Left lobe of liver (tissue), 2 donors: Measurements from ENCODE around the gene WFDC10B. TPM values are rescaled to one million over a fixed set of nuclear protein-coding genes. Genes with fewer than 3 reads are reported as not detected.
"Not testable (repeated sequence)": the region's sequence is repeated elsewhere in the genome, so short reads cannot be mapped to it uniquely, and the experiment has no call there.

Experiments
- ATAC-seq: fragments of 200-7000 bp; cut with Tn5 transposase; one replicate; pipeline ENCODE4 v1.9.1; 2020; ENCODE audit warnings: mild to moderate bottlenecking, moderate library complexity
- DNase-seq: peaks from one replicate; pipeline ENCODE4 v3.0.0-alpha.2; 2020; ENCODE audit warnings: low spot score
- total RNA-seq: library from RNA; stranded (reverse); gene quantifications from one replicate; pipeline ENCODE4 v1.2.1, GENCODE V29; 2021
- donor health status: DM: no; HTN: no; CAD: no; lungs with moderate emphysema.
- donor health status: DM: no; HTN: yes; CAD: no.

The WFDC10B gene
- total RNA-seq, 1 donor from 2014 or later: not detected

DNA sequence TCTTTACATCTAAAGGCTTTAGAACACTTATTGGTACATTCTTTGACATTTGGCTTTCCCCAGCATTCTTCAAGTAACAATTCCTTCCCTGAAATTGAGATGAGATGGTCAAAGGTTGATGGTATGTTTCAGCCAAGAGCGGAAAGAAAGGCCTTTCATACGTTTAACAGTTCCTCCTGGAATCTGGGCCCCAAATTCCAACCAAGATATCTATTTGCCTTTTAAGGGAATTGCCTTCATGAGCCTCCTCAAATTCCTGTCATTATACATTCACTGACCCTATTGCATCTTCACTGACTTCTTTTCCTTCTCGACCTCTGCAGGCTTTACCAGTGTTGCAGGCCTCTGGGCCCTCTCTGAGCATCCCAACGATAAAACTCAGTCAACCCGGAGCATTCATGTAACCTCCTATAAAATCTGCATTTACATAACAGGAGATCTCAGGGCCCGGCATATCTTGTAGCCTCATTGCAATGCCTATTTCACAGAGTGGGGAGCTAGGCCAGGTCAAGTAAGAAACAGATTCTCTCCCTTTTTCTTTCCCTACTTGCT, 55.4 kb downstream of the WFDC10B start:
- DNase-seq (no peak), ATAC-seq (no peak)

DNA sequence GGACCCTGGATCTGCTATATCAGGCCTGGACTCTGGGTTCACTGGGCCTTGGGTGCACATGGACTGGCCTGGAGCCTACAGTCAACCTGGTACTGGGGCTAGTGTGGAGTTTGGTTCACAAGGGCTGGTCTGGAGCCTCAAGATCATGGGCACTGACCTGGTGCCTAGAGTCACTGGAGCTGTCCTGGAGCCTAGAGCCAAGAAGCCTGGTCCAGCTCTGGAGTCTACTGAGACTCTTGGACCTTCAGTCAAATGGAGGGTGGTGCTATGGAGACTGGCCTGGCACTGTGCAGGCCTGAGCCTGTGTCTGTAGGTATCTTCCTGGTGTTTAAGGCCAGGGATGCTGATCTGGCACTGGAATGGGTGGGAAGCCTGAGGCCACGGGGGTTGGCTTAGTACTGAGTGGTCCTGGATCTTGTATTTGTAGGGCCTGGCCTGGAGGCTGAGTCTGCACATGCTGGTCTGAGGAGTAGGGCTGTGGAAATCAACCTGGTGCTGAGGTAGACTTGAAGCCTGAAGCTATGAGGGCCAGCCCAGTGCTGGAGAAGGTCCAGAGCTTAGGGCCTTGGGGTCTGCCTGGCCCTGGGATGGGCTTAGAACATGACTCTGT, 57.3 kb downstream of the WFDC10B start:
- DNase-seq (no peak), ATAC-seq (no peak)

DNA sequence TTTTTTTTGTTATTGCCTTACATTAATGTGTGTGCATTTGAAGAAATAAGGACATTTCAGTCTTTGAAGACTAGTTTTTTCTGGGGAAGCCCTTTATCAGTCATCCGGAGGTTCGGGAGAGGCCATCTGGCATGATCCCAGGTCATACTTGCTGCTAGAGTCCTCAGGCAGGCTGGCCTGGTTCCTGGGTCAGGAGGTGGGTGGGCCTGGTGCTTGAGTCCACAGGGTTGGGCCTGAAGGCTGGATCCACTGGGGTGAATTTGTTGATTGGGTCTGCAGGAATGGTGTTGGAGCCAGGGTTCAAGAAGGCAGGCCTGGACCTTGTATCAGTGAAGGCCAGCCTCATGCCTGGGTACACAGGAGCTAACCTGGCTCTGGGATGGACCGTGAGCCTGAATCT, 57.9 kb downstream of the WFDC10B start:
- DNase-seq: no peak
- ATAC-seq: no peak

DNA sequence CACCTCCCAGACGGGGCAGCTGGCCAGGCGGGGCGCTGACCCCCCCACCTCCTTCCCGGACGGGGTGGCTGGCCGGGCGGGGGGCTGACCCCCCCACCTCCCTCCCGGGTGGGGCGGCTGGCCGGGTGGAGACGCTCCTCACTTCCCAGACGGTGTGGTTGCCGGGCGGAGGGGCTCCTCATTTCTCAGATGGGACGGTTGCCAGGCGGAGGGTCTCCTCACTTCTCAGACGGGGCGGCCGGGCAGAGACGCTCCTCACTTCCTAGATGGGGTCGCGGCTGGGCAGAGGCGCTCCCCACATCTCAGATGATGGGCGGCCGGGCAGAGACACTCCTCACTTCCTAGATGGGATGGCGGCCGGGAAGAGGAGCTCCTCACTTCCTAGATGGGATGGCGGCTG, 59.0 kb downstream of the WFDC10B start:
- DNase-seq: not testable (repeated sequence)

DNA sequence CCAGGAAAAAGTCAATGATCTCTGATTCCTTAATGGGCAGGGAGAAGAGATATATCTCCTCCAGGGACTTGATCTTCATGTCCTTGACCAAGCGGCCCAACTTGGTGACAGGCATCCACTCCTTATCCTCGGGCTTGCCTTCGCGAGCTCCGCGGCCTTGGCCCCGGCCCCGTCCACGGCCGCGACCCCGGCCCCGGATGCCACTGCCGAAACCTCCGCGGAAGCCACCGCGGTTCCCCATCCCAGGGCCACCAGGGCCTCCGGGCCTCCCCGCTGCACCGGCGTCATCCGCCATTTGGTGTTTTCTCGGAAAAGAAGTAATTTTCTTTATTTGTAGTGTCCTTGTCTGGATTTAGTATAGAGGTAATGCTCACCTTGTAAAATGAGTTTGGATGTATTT, 63.7 kb downstream of the WFDC10B start:
- ATAC-seq: not testable (repeated sequence)

More for the DNA sequence above, 59.0 kb downstream of the WFDC10B start:
- not testable (repeated sequence) for ATAC-seq

DNA sequence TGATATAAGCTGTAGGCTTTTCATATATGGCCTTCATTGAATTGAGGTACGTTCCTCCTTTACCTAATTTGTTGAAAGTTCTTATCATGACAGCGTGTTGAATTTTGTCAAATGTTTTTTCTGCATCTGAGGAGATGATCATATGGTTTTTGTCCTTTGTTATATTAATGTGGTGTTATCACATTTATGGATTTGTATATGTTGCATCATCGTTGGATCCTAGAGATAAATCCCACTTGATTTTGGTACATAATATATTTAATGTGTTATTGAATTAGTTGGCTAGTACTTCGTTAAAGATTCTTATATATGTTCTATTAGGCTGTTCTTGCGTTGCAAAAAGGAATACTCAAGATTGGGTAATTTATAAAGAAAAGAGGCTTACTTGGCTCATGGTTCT, 65.1 kb downstream of the WFDC10B start:
- ATAC-seq (no peak), DNase-seq (no peak)

More for the DNA sequence above, 63.7 kb downstream of the WFDC10B start:
- DNase-seq: not testable (repeated sequence)

DNA sequence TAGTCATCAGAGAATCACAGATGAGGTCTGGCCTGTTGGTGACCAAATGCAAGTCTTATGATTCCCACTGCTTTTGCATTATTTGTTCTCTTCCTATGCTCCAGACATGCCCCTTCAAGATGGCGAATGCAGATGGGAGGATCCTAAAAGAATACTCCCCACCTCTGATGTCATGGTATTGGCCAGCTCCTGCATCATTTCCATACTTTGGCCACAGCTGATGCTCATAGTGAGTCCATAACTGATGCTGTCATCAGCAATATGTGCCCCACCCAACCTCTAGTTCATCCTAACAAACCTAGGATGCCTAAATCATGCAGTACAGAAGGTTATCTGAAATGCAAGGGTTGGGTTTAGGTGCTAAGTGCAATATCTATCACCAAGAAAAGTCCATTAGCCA, 68.3 kb downstream of the WFDC10B start:
- DNase-seq (no peak), ATAC-seq (no peak)

Other genes starting within 250 kb of the WFDC10B start
- gene WFDC2, start 235.3 kb downstream of the WFDC10B start, total RNA-seq: 3.7 TPM
- gene SPINT3, start 189.4 kb downstream of the WFDC10B start, total RNA-seq: not detected
- not detected for gene WFDC6, start 165.5 kb downstream of the WFDC10B start, total RNA-seq
- gene EPPIN, start 157.6 kb downstream of the WFDC10B start, total RNA-seq: not detected
- gene WFDC8, start 125.7 kb downstream of the WFDC10B start, total RNA-seq: not detected
- gene WFDC10A, start 75.3 kb downstream of the WFDC10B start, total RNA-seq: not detected
- not detected for gene WFDC9, start 73.7 kb downstream of the WFDC10B start, total RNA-seq
- not detected for gene WFDC11, start 34.8 kb downstream of the WFDC10B start, total RNA-seq
- not detected for gene WFDC13, start 3.0 kb downstream of the WFDC10B start, total RNA-seq
- gene SPINT4, start 17.3 kb upstream of the WFDC10B start, total RNA-seq: not detected
- gene WFDC3, start 86.9 kb upstream of the WFDC10B start, total RNA-seq: not detected
- 10.3 TPM for gene DNTTIP1, start 86.9 kb upstream of the WFDC10B start, total RNA-seq
- 0.96 TPM for gene UBE2C, start 107.6 kb upstream of the WFDC10B start, total RNA-seq
- not detected for gene TNNC2, start 122.3 kb upstream of the WFDC10B start, total RNA-seq
- gene SNX21, start 128.8 kb upstream of the WFDC10B start, total RNA-seq: 7.9 TPM
- 17.5 TPM for gene ACOT8, start 152.4 kb upstream of the WFDC10B start, total RNA-seq
- gene ZSWIM3, start 152.6 kb upstream of the WFDC10B start, total RNA-seq: 1.6 TPM
- gene ZSWIM1, start 176.2 kb upstream of the WFDC10B start, total RNA-seq: 2.7 TPM
- 4.2 TPM for gene SPATA25, start 182.6 kb upstream of the WFDC10B start, total RNA-seq
- 6.9 TPM for gene NEURL2, start 186.2 kb upstream of the WFDC10B start, total RNA-seq
- 68.3 TPM for gene CTSA, start 186.3 kb upstream of the WFDC10B start, total RNA-seq
- gene PLTP, start 207.1 kb upstream of the WFDC10B start, total RNA-seq: 18.8 TPM
- gene PCIF1, start 229.7 kb upstream of the WFDC10B start, total RNA-seq: 11.2 TPM